Large intestine (tissue), 3 donors: ENCODE measurements around the gene MED15. TPM values are rescaled to one million over a fixed set of nuclear protein-coding genes. Genes with fewer than 3 reads are reported as not detected.

ENCODE experiments used
- DNase-seq, 2 donors: peaks; one replicate each; pipeline versions ENCODE4 v3.0.0 to v3.0.0-alpha.2; 2013
- H3K27ac ChIP-seq: one replicate; pipeline ENCODE4 v1.5.1; 2013; ENCODE audit warnings: low read length
- H3K27me3 ChIP-seq: 2 replicates; pipeline ENCODE4 v1.6.1; 2013; ENCODE audit warnings: low read length; ENCODE audit not compliant: control insufficient read depth, insufficient read depth
- H3K36me3 ChIP-seq: 2 replicates; pipeline ENCODE4 v1.6.1; 2013; ENCODE audit warnings: low read length; ENCODE audit not compliant: control insufficient read depth, insufficient read depth
- H3K4me1 ChIP-seq: one replicate; pipeline ENCODE4 v1.6.1; 2013; ENCODE audit warnings: low read length; ENCODE audit not compliant: control insufficient read depth, insufficient read depth
- H3K4me3 ChIP-seq: one replicate; pipeline ENCODE4 v1.5.1; 2013; ENCODE audit warnings: low read length
- H3K9me3 ChIP-seq: one replicate; pipeline ENCODE4 v1.6.1; 2013; ENCODE audit warnings: mild to moderate bottlenecking, low read depth, low read length, moderate library complexity; ENCODE audit not compliant: control insufficient read depth
- WGBS: methylation state at CpG from one replicate; pipeline ENCODE4 v1.1.5; 2013; ENCODE audit warnings: low lambda C conversion rate; ENCODE audit not compliant: insufficient coverage; 5-methylcytosine and 5-hydroxymethylcytosine counted together
- polyA plus RNA-seq: library from polyadenylated mRNA; unstranded; fragments of 120-200 nt; gene quantifications from one replicate; pipeline ENCODE4 v1.2.1, GENCODE V29; 2013

MED15 gene
- polyA plus RNA-seq, 1 donor, result 51.5 TPM

GRCh38 chr22:20578707-20579106 lies 71.3 kb downstream of the MED15 start:
- H3K9me3 ChIP-seq, result no peaks in the 10 kb centered on the region
- H3K4me3 ChIP-seq, result no peak overlapping the region
- H3K36me3 ChIP-seq, result peaks cover 93% of the 10 kb centered on the region
- no peaks in the 10 kb centered on the region for H3K4me1 ChIP-seq
- no peak for DNase-seq
- WGBS, result no CpG with 5 or more reads among the region's 5 CpGs
- H3K27me3 ChIP-seq, result no peaks in the 10 kb centered on the region
- no peak overlapping the region for H3K27ac ChIP-seq

GRCh38 chr22:20579273-20580120 lies 72.1 kb downstream of the MED15 start:
- Histone ChIP-seq H3K27ac (no peak overlapping the region), H3K36me3 (peaks cover 93% of the 10 kb centered on the region), H3K27me3 (no peaks in the 10 kb centered on the region), H3K4me3 (no peak overlapping the region), H3K4me1 (no peaks in the 10 kb centered on the region), H3K9me3 (no peaks in the 10 kb centered on the region)
- no peak for DNase-seq
- WGBS, result no CpG with 5 or more reads among the region's 14 CpGs

DNA sequence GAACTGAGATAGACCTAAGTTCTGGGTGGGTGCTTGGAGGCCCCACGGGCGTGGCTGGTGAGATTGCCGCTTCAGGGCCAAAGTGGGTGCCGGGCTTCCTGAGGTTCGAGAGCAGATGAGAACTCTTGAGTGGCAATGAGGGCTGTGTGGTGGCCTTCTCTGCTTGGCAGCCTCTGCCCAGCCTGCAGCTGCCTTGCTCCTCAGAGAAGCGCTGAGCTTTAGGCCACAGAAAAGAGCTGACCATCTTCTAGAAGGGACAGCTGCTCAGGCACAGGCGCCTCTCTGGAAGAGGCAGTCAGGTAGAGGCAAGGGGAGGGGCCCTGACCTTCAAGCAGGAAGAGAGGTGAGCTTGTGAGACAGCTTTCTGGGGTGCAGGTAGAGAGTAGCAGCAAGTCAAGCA lies 72.8 kb downstream of the MED15 start:
- Histone ChIP-seq H3K36me3 (peaks cover 92% of the 10 kb centered on the region), H3K4me3 (no peak overlapping the region), H3K9me3 (no peaks in the 10 kb centered on the region), H3K4me1 (no peaks in the 10 kb centered on the region), H3K27ac (no peak overlapping the region), H3K27me3 (no peaks in the 10 kb centered on the region)
- no peak for DNase-seq
- WGBS, result no CpG with 5 or more reads among the region's 7 CpGs

DNA sequence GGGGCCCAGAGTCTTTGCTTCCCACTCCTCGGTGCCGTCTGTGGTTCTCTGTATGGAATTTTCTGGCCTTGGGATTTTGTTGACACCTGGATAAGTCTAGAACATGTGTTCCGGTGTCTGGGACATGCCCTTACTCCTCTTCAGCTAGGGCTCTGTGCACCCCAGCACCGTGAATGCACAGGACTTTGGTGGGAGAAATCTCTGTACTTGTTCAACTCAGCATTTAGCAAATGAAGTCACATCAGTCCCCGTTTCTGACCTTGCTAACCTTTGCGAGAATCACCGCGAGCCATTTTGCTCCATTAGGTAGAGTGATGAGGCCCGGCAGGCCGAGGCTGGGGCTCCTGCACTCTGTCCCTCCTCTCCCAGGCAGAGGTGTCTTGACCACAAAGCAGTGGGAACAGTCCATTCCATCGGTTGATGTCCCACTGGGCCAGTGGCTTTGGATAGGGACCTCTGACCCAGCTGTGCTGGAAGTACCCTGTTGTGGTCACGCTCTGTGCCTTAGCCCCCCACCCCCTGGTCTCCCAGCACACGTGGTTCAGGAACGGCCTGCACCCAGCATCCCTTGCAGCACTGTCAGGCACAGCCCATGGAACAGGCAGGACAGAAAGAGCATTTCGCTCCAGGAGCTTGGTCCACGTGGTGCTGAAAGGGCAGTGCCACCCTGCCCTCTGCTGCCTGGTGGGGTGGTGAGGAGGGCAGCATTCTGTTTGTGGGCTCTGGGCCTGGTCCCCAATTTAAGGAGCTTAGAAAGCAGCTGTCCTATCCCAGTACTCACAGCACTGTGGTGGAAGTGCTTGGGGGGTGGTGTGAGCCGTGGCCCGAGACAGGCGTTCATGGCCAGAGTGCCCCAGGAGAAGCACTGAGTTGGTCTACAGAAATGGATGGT lies 73.4 kb downstream of the MED15 start:
- no peak for DNase-seq
- Histone ChIP-seq H3K36me3 (peaks cover 93% of the 10 kb centered on the region), H3K9me3 (no peaks in the 10 kb centered on the region), H3K27me3 (no peaks in the 10 kb centered on the region), H3K4me3 (no peak overlapping the region), H3K27ac (no peak overlapping the region), H3K4me1 (no peaks in the 10 kb centered on the region)
- WGBS, result no CpG with 5 or more reads among the region's 19 CpGs

GRCh38 chr22:20581503-20582170 lies 74.2 kb downstream of the MED15 start:
- Histone ChIP-seq H3K4me1 (no peaks in the 10 kb centered on the region), H3K36me3 (peaks cover 93% of the 10 kb centered on the region)
- WGBS, result no CpG with 5 or more reads among the region's 7 CpGs

GRCh38 chr22:20582171-20582511 lies 74.7 kb downstream of the MED15 start:
- Histone ChIP-seq H3K9me3 (no peaks in the 10 kb centered on the region), H3K4me3 (no peak overlapping the region), H3K4me1 (no peaks in the 10 kb centered on the region), H3K36me3 (peaks cover 93% of the 10 kb centered on the region), H3K27me3 (no peaks in the 10 kb centered on the region), H3K27ac (no peak overlapping the region)
- DNase-seq, result no peak
- no CpG with 5 or more reads among the region's 5 CpGs for WGBS

More at GRCh38 chr22:20581503-20582170, 74.2 kb downstream of the MED15 start:
- no peaks in the 10 kb centered on the region for H3K9me3 ChIP-seq
- DNase-seq, result no peak
- H3K27ac ChIP-seq, result no peak overlapping the region
- H3K4me3 ChIP-seq, result no peak overlapping the region
- no peaks in the 10 kb centered on the region for H3K27me3 ChIP-seq

GRCh38 chr22:20582520-20583361 lies 75.3 kb downstream of the MED15 start:
- no peaks in the 10 kb centered on the region for H3K9me3 ChIP-seq
- H3K27me3 ChIP-seq, result no peaks in the 10 kb centered on the region
- WGBS, result no CpG with 5 or more reads among the region's 33 CpGs
- H3K27ac ChIP-seq, result no peak overlapping the region
- no peak overlapping the region for H3K4me3 ChIP-seq
- peaks cover 92% of the 10 kb centered on the region for H3K36me3 ChIP-seq
- no peak for DNase-seq
- no peaks in the 10 kb centered on the region for H3K4me1 ChIP-seq

DNA sequence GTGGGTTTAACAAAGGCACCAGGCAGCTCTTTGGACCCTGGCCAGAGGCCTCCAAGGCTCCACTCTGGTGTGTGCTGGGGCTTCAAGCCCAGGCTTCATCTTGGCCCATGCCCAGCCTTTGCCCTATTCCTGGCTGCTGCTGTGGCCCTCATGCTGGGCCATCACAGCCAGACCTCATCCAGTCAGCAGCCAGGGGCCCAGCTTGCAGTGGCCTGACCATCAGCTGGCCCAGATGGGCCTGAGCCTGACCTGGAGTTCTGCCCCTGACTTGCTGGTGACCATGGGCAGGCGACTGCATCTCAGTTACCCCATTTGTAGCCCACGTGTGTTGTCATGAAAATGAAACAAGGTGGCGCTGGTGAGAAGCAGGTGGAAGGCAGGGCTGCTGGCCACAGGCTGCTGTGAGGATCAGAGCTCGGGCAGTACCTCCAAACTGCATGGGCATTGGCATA lies 76.1 kb downstream of the MED15 start:
- H3K36me3 ChIP-seq, result peaks cover 90% of the 10 kb centered on the region
- no peak overlapping the region for H3K27ac ChIP-seq

GRCh38 chr22:20584029-20584871 lies 76.8 kb downstream of the MED15 start:
- H3K4me1 ChIP-seq, result no peaks in the 10 kb centered on the region
- WGBS, result no CpG with 5 or more reads among the region's 12 CpGs
- H3K4me3 ChIP-seq, result no peak overlapping the region
- H3K36me3 ChIP-seq, result peaks cover 82% of the 10 kb centered on the region
- no peak overlapping the region for H3K27ac ChIP-seq
- H3K27me3 ChIP-seq, result no peaks in the 10 kb centered on the region
- no peaks in the 10 kb centered on the region for H3K9me3 ChIP-seq
- DNase-seq, result no peak

More for the DNA sequence above, 76.1 kb downstream of the MED15 start:
- Histone ChIP-seq H3K4me1 (no peaks in the 10 kb centered on the region), H3K4me3 (no peak overlapping the region), H3K9me3 (no peaks in the 10 kb centered on the region), H3K27me3 (no peaks in the 10 kb centered on the region)
- DNase-seq, result no peak
- no CpG with 5 or more reads among the region's 4 CpGs for WGBS
